Measurements from ENCODE around the gene PPT2. TPM values are rescaled to one million over a fixed set of nuclear protein-coding genes. Genes with fewer than 3 reads are reported as not detected.
"Not testable (repeated sequence)": the region's sequence is repeated elsewhere in the genome, so short reads cannot be mapped to it uniquely, and the experiment has no call there.

The PPT2 gene
- polyA plus RNA-seq, 4 donors = 3.1 to 26.5 (median 10.3) TPM

DNA sequence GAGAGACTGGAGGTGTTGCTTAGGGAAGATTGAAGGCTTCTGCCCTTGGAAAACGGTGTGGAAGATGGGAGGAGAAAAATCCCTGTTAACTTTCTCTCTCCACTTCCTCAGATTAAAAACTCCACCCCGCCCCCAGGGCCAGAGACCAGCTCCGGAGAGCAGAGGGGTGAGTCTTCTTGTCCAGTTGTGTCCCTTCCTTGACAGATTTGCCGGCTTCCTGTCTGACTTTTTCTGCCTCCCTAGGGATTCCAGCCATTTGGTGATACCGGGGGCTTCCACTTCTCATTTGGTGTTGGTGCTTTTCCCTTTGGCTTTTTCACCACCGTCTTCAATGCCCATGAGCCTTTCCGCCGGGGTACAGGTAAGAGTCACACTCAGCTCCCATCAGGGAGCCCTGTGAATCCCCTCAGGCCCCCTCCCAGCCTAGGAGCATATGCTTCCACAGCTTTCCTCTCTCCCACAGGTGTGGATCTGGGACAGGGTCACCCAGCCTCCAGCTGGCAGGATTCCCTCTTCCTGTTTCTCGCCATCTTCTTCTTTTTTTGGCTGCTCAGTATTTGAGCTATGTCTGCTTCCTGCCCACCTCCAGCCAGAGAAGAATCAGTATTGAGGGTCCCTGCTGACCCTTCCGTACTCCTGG lies 25.9 kb downstream of the PPT2 start:
- peak overlapping the region in 1 of 3 donors; percentile 82 for H3K4me3 ChIP-seq (ENCODE audit: low read depth in 1 of 3, low read length in 3 of 3)
- no peaks in the 10 kb centered on the region for H3K27me3 ChIP-seq (ENCODE audit: control insufficient read depth in 3 of 3, insufficient read depth in 3 of 3, low read length in 3 of 3)
- H3K4me1 ChIP-seq (ENCODE audit: control insufficient read depth in 3 of 3, insufficient read depth in 2 of 3, low read depth in 1 of 3, low read length in 2 of 3) = peaks cover 0 to 32% (median 15%) of the 10 kb centered on the region in 3 donors
- no peak overlapping the region for H3K27ac ChIP-seq (ENCODE audit: low read depth in 1 of 3, low read length in 2 of 3)
- H3K9me3 ChIP-seq (ENCODE audit: control insufficient read depth in 2 of 2, insufficient read depth in 1 of 2, low read depth in 1 of 2, low read length in 1 of 2) = no peaks in the 10 kb centered on the region
- WGBS, 3 donors = 66 to 78% (median 69%) methylated on average over 10 of the region's 10 CpGs
- FAIRE-seq (no peak), DNase-seq (no peak)
- H3K36me3 ChIP-seq (ENCODE audit: control insufficient read depth in 3 of 3, insufficient read depth in 2 of 3, low read depth in 1 of 3, low read length in 3 of 3) = peaks cover 3 to 46% (median 6%) of the 10 kb centered on the region in 3 donors

DNA sequence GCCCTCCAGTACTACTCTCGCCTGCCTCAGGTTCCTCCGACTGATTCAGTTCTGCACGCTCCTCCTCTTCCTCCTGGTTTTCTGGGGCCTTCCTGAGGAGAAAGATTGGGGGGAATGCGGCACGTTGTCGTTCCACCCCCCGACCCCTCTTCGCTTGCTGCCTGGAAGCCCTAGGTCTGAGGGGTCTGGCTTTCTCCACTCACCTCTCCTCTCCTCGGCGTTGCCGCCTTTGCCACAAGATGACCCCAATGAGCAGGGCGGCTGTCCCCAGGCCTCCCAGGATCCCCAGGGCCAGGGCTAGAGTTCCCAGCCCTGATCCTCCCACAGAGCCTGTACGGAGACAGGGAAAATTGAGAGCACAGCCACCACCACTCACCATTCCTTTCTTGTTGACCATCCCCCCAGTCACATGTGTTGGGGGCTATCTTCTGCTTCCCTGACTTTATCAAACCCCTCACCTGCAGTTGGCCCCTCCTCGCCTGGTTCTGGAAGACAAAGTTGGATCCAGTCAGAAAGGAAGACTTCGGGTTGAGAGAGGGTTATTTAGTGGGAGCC lies 27.3 kb downstream of the PPT2 start:
- H3K27ac ChIP-seq (ENCODE audit: low read depth in 1 of 3, low read length in 2 of 3) = no peak overlapping the region
- FAIRE-seq (no peak), DNase-seq (no peak)
- H3K27me3 ChIP-seq (ENCODE audit: control insufficient read depth in 3 of 3, insufficient read depth in 3 of 3, low read length in 3 of 3) = no peaks in the 10 kb centered on the region
- H3K36me3 ChIP-seq (ENCODE audit: control insufficient read depth in 3 of 3, insufficient read depth in 2 of 3, low read depth in 1 of 3, low read length in 3 of 3) = peaks cover 5 to 49% (median 6%) of the 10 kb centered on the region in 3 donors
- peaks cover 0 to 26% (median 13%) of the 10 kb centered on the region in 3 donors for H3K4me1 ChIP-seq (ENCODE audit: control insufficient read depth in 3 of 3, insufficient read depth in 2 of 3, low read depth in 1 of 3, low read length in 2 of 3)
- no peak overlapping the region for H3K4me3 ChIP-seq (ENCODE audit: low read depth in 1 of 3, low read length in 3 of 3)
- WGBS, 3 donors = 88 to 93% (median 93%) methylated on average over 15 of the region's 15 CpGs
- no peaks in the 10 kb centered on the region for H3K9me3 ChIP-seq (ENCODE audit: control insufficient read depth in 2 of 2, insufficient read depth in 1 of 2, low read depth in 1 of 2, low read length in 1 of 2)

DNA sequence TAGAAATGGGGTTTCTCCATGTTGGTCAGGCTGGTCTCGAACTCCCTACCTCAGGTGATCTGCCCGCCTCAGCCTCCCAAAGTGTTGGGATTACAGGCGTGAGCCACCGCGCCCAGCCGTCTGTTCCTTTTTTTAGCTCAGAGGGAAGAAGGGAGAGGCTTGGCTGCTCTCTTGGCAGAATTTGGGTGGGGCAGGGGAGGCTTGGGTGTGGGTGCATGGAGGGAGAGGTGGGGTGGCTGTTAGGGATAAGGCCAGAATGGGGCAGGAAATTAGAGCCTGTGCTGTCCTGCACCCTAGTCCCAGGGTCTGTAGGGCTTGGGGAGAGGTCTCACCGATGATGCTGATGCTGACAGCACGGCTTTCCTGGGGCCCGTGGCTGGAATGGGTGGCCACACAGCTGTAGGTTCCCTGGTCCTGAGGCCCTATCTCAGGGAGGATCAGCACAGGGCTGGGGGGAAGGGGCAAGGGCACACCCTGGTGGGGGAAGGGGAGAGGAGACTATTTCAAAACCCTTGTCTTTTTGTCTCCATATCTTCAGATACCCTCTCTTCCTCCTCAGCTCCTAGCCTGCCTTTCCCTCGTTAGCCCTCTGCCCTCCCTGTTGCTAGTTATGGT lies 28.1 kb downstream of the PPT2 start:
- FAIRE-seq = no peak
- DNase-seq = no peak
- Histone ChIP-seq H3K27ac (ENCODE audit: low read depth in 1 of 3, low read length in 2 of 3) (peak overlapping the region in 1 of 3 donors; percentile 33), H3K4me3 (ENCODE audit: low read depth in 1 of 3, low read length in 3 of 3) (no peak overlapping the region), H3K9me3 (ENCODE audit: control insufficient read depth in 2 of 2, insufficient read depth in 1 of 2, low read depth in 1 of 2, low read length in 1 of 2) (no peaks in the 10 kb centered on the region), H3K4me1 (ENCODE audit: control insufficient read depth in 3 of 3, insufficient read depth in 2 of 3, low read depth in 1 of 3, low read length in 2 of 3) (peaks cover 0 to 24% (median 7%) of the 10 kb centered on the region in 3 donors), H3K27me3 (ENCODE audit: control insufficient read depth in 3 of 3, insufficient read depth in 3 of 3, low read length in 3 of 3) (no peaks in the 10 kb centered on the region), H3K36me3 (ENCODE audit: control insufficient read depth in 3 of 3, insufficient read depth in 2 of 3, low read depth in 1 of 3, low read length in 3 of 3) (peaks cover 6 to 57% (median 9%) of the 10 kb centered on the region in 3 donors)
- 78 to 85% (median 81%) methylated on average over 10 of the region's 10 CpGs for WGBS, 3 donors

DNA sequence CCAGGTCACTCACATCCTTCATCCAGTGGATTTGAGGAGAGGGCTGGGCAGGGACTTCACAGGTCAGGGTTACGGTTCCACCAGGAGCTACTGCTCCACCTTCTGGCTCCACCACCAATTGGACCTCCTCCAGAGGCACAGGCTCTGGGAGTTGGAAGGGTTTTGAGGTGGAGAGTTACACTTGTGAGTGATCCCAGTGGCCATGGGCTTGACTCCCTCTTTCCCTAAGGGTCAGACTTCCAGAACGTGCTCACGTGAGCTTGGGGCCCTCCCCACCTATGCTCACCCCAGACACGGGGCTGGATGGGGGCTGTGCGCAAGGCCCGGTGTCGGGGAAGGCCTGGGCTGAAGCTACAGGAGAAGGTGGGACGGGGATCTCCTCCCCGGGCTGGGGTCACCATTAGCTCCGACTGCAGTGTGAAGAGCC lies 28.6 kb downstream of the PPT2 start:
- H3K27me3 ChIP-seq (ENCODE audit: control insufficient read depth in 3 of 3, insufficient read depth in 3 of 3, low read length in 3 of 3) = no peaks in the 10 kb centered on the region
- FAIRE-seq = no peak
- H3K9me3 ChIP-seq (ENCODE audit: control insufficient read depth in 2 of 2, insufficient read depth in 1 of 2, low read depth in 1 of 2, low read length in 1 of 2) = no peaks in the 10 kb centered on the region
- peaks cover 0 to 22% (median 7%) of the 10 kb centered on the region in 3 donors for H3K4me1 ChIP-seq (ENCODE audit: control insufficient read depth in 3 of 3, insufficient read depth in 2 of 3, low read depth in 1 of 3, low read length in 2 of 3)
- DNase-seq = no peak
- 84 to 90% (median 84%) methylated on average over 10 of the region's 10 CpGs for WGBS, 3 donors
- peaks cover 6 to 63% (median 9%) of the 10 kb centered on the region in 3 donors for H3K36me3 ChIP-seq (ENCODE audit: control insufficient read depth in 3 of 3, insufficient read depth in 2 of 3, low read depth in 1 of 3, low read length in 3 of 3)
- H3K27ac ChIP-seq (ENCODE audit: low read depth in 1 of 3, low read length in 2 of 3) = peak overlapping the region in 1 of 3 donors; percentile 33
- no peak overlapping the region for H3K4me3 ChIP-seq (ENCODE audit: low read depth in 1 of 3, low read length in 3 of 3)

DNA sequence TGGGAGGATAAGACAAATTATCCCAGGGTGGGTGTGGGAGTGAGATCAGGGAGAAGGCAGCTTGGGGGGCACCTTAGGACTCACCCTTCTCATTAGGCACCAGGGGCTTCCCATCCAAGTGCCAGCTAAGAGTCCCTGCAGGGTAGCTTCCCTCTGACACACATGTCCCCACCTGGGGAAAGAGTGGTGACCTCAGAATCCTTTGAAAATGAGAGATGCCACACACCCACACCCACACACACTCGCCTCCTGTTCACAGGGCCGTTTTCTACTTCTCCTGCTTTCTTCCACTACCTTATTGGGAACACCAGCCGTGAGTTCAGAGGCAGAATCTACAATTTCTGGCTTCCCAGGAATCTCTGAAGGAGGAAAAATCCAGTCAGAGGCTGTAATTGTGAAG lies 29.1 kb downstream of the PPT2 start:
- no peaks in the 10 kb centered on the region for H3K27me3 ChIP-seq (ENCODE audit: control insufficient read depth in 3 of 3, insufficient read depth in 3 of 3, low read length in 3 of 3)
- DNase-seq = no peak
- 68 to 78% (median 78%) methylated on average over 3 of the region's 3 CpGs for WGBS, 3 donors
- no peak overlapping the region for H3K4me3 ChIP-seq (ENCODE audit: low read depth in 1 of 3, low read length in 3 of 3)
- no peaks in the 10 kb centered on the region for H3K9me3 ChIP-seq (ENCODE audit: control insufficient read depth in 2 of 2, insufficient read depth in 1 of 2, low read depth in 1 of 2, low read length in 1 of 2)
- peak overlapping the region in 1 of 3 donors; percentile 33 for H3K27ac ChIP-seq (ENCODE audit: low read depth in 1 of 3, low read length in 2 of 3)
- peaks cover 0 to 27% (median 7%) of the 10 kb centered on the region in 3 donors for H3K4me1 ChIP-seq (ENCODE audit: control insufficient read depth in 3 of 3, insufficient read depth in 2 of 3, low read depth in 1 of 3, low read length in 2 of 3)
- FAIRE-seq = no peak
- peaks cover 6 to 68% (median 9%) of the 10 kb centered on the region in 3 donors for H3K36me3 ChIP-seq (ENCODE audit: control insufficient read depth in 3 of 3, insufficient read depth in 2 of 3, low read depth in 1 of 3, low read length in 3 of 3)

DNA sequence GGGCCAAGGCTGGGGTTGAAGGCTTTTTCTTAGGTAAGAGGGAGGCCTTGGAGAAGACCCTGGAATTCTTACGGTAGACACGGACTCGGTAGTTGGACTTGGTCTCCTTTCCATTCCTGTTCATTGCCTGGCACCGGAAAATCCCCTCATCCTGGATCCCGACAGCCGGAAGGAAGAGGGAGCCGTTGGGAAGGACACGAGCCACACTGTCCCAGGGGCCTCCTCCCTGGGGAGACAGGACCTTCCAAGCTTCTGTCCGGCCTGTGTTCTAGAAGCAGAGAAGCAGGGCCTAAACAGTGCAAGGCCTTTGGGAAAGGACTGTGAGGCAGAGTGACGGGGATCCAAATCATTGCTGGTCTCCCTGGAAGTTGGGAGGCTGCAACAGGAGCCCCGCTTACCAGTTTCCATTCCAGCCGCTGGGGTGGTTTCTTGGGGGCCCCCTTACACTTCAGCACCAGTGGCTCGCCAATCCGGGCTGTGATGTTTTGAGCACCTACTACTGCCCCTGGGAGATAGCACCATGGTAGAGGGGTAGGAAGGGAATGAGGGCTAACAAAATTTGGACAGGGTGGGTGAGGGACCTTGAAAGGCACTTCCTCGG lies 29.6 kb downstream of the PPT2 start:
- no peak for FAIRE-seq

DNA sequence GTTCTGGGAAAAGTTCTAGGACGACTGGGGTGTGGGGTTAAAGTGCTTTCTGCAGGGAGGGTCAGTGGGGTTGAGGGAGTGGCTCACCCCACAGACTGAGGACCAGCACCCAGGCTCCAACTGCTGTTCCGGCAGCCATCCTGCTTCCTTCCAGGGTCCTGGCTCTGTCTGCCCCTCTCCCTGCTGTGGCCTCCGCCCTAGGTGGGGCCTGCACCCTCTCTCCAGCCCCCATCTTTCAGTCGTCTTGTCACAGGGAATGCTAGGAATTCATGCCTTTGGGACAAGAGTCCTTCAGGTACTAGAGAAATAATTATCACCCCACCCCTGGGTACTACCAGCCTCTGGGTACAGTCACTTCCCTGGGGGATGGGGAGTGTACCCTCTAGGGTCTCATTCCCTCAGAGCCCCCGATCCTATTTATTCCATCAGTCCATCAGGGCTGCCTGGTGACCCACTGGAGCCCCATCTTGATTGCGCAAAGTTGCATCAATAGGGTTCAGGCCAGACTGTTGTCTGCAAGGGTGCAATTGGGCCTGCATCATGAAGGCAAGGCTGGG lies 30.2 kb downstream of the PPT2 start, which contains the start of gene AGER:
TSS of gene AGER (minus strand) at position 170 of the 557 bp plus-strand sequence. CDS start at position 139, 31 bp downstream.
- WGBS, 3 donors = 71 to 81% (median 78%) methylated on average over 6 of the region's 6 CpGs
- Histone ChIP-seq H3K4me1 (ENCODE audit: control insufficient read depth in 3 of 3, insufficient read depth in 2 of 3, low read depth in 1 of 3, low read length in 2 of 3) (peaks cover 3 to 34% (median 11%) of the 10 kb centered on the region in 3 donors), H3K27me3 (ENCODE audit: control insufficient read depth in 3 of 3, insufficient read depth in 3 of 3, low read length in 3 of 3) (no peaks in the 10 kb centered on the region), H3K4me3 (ENCODE audit: low read depth in 1 of 3, low read length in 3 of 3) (no peak within 1 kb of the TSS), H3K36me3 (ENCODE audit: control insufficient read depth in 3 of 3, insufficient read depth in 2 of 3, low read depth in 1 of 3, low read length in 3 of 3) (peaks cover 6 to 78% (median 9%) of the 10 kb centered on the region in 3 donors), H3K9me3 (ENCODE audit: control insufficient read depth in 2 of 2, insufficient read depth in 1 of 2, low read depth in 1 of 2, low read length in 1 of 2) (no peaks in the 10 kb centered on the region), H3K27ac (ENCODE audit: low read depth in 1 of 3, low read length in 2 of 3) (peak within 1 kb of the TSS in 1 of 3 donors; percentile 39)
- FAIRE-seq (no peak), DNase-seq (no peak)

More for the DNA sequence above, 29.6 kb downstream of the PPT2 start:
- no peak overlapping the region for H3K4me3 ChIP-seq (ENCODE audit: low read depth in 1 of 3, low read length in 3 of 3)
- H3K9me3 ChIP-seq (ENCODE audit: control insufficient read depth in 2 of 2, insufficient read depth in 1 of 2, low read depth in 1 of 2, low read length in 1 of 2) = no peaks in the 10 kb centered on the region
- 77 to 84% (median 82%) methylated on average over 15 of the region's 15 CpGs for WGBS, 3 donors
- H3K36me3 ChIP-seq (ENCODE audit: control insufficient read depth in 3 of 3, insufficient read depth in 2 of 3, low read depth in 1 of 3, low read length in 3 of 3) = peaks cover 6 to 73% (median 9%) of the 10 kb centered on the region in 3 donors
- no peaks in the 10 kb centered on the region for H3K27me3 ChIP-seq (ENCODE audit: control insufficient read depth in 3 of 3, insufficient read depth in 3 of 3, low read length in 3 of 3)
- no peak for DNase-seq
- peaks cover 0 to 28% (median 9%) of the 10 kb centered on the region in 3 donors for H3K4me1 ChIP-seq (ENCODE audit: control insufficient read depth in 3 of 3, insufficient read depth in 2 of 3, low read depth in 1 of 3, low read length in 2 of 3)
- peak overlapping the region in 1 of 3 donors; percentile 32 for H3K27ac ChIP-seq (ENCODE audit: low read depth in 1 of 3, low read length in 2 of 3)

DNA sequence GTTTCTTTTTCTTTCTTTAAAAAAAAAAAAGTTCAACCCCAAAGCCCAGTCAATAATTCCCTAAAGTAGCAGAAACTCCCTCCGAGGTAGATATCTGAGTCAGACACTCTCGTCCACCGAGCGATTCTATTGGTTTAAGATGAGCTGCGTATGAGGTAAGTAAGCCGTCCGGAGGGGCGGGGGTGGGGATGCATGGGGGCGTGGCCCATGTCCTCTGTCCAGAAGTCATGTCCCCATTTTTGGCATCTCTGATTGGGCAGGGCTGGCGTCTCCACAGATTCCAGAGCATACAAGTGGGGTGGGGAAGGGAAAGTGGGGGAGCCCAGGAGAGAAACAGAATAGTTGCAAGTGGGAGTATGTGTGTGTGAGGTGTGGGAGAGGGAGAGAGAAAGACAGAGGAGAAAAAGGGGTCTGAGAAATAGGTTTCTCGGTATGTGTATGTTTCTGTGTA lies 31.8 kb downstream of the PPT2 start:
- Histone ChIP-seq H3K4me1 (ENCODE audit: control insufficient read depth in 3 of 3, insufficient read depth in 2 of 3, low read depth in 1 of 3, low read length in 2 of 3) (peaks cover 3 to 29% (median 11%) of the 10 kb centered on the region in 3 donors), H3K27ac (ENCODE audit: low read depth in 1 of 3, low read length in 2 of 3) (peak overlapping the region in 2 of 3 donors; percentile 48 to 60), H3K36me3 (ENCODE audit: control insufficient read depth in 3 of 3, insufficient read depth in 2 of 3, low read depth in 1 of 3, low read length in 3 of 3) (peaks cover 6 to 71% (median 9%) of the 10 kb centered on the region in 3 donors)
- 9 to 27% (median 19%) methylated on average over 11 of the region's 11 CpGs for WGBS, 3 donors
- not testable (repeated sequence) for FAIRE-seq; H3K9me3 ChIP-seq (ENCODE audit: control insufficient read depth in 2 of 2, insufficient read depth in 1 of 2, low read depth in 1 of 2, low read length in 1 of 2); H3K27me3 ChIP-seq (ENCODE audit: control insufficient read depth in 3 of 3, insufficient read depth in 3 of 3, low read length in 3 of 3); H3K4me3 ChIP-seq (ENCODE audit: low read depth in 1 of 3, low read length in 3 of 3)
- DNase-seq = peak; percentile 65 to 75
